Dermis blood vessel endothelial cell (primary cell): ENCODE measurements around the gene ADAMTS15. TPM values are rescaled to one million over a fixed set of nuclear protein-coding genes. Genes with fewer than 3 reads are reported as not detected.

Source experiments
- DNase-seq: peaks from one replicate; pipeline ENCODE4 v3.0.0; 2010
- total RNA-seq: library from RNA; depleted of rRNA; stranded (reverse); fragments of >200 nt; gene quantifications from 2 replicates; pipeline ENCODE4 v1.2.3, GENCODE V29; 2014

ADAMTS15 gene
- total RNA-seq, 1 donor from 2014 or later, result 2.7 TPM

- no peak for DNase-seq
Observed at GRCh38 chr11:130516554-130517505, 68.4 kb downstream of the ADAMTS15 start.

GRCh38 chr11:130518164-130518680 lies 69.8 kb downstream of the ADAMTS15 start:
- DNase-seq, result no peak

GRCh38 chr11:130519128-130519932 lies 70.9 kb downstream of the ADAMTS15 start:
- DNase-seq, result no peak

- DNase-seq, result no peak
Observed at GRCh38 chr11:130520271-130520671, 71.8 kb downstream of the ADAMTS15 start.

GRCh38 chr11:130522284-130522961 lies 74.0 kb downstream of the ADAMTS15 start:
- DNase-seq, result peak; percentile 87

GRCh38 chr11:130523166-130523565 lies 74.7 kb downstream of the ADAMTS15 start:
- no peak for DNase-seq

GRCh38 chr11:130523609-130524008 lies 75.2 kb downstream of the ADAMTS15 start:
- DNase-seq, result no peak

GRCh38 chr11:130524132-130524790 lies 75.8 kb downstream of the ADAMTS15 start:
- DNase-seq, result no peak

- DNase-seq, result no peak
Observed at GRCh38 chr11:130525307-130525706, 76.9 kb downstream of the ADAMTS15 start.

Other genes with a start within 250 kb of the ADAMTS15 start
- 34.7 and 36.4 TPM in 2 replicates for gene ZBTB44, start 133.7 kb upstream of the ADAMTS15 start, total RNA-seq
- not detected in 2 replicates for gene ADAMTS8, start 20.0 kb upstream of the ADAMTS15 start, total RNA-seq